GM12872 (cell line): ENCODE measurements around the gene MTFMT.

Experiments
- CTCF ChIP-seq: IDR thresholded peaks from 3 replicates; pipeline ENCODE4 v1.5.1; 2011; ENCODE audit warnings: low read depth, mild to moderate bottlenecking, low read length, moderate library complexity; ENCODE audit not compliant: insufficient read depth

MTFMT gene

GRCh38 chr15:65069779-65070546, 40.5 kb upstream of the MTFMT start:
- TF ChIP-seq CTCF: no peak

- no peak for TF ChIP-seq CTCF
Observed at GRCh38 chr15:65069179-65069578, 39.7 kb upstream of the MTFMT start.

- TF ChIP-seq CTCF: no peak
Observed at GRCh38 chr15:65068403-65068788, 39.0 kb upstream of the MTFMT start.

- TF ChIP-seq CTCF: no peak
Observed at GRCh38 chr15:65067645-65068402, 38.4 kb upstream of the MTFMT start, which contains the start of gene RASL12. RASL12 (minus strand) TSS chr15:65067991; CDS start chr15:65067835, 156 bp downstream.

GRCh38 chr15:65067317-65067644, 37.8 kb upstream of the MTFMT start:
- TF ChIP-seq CTCF: no peak

- TF ChIP-seq CTCF: no peak
Observed at GRCh38 chr15:65066635-65067316, 37.3 kb upstream of the MTFMT start.

- TF ChIP-seq CTCF: no peak
Observed at GRCh38 chr15:65066001-65066634, 36.7 kb upstream of the MTFMT start.
